Measurements from ENCODE around the gene OTOS.

Gene OTOS

DNA sequence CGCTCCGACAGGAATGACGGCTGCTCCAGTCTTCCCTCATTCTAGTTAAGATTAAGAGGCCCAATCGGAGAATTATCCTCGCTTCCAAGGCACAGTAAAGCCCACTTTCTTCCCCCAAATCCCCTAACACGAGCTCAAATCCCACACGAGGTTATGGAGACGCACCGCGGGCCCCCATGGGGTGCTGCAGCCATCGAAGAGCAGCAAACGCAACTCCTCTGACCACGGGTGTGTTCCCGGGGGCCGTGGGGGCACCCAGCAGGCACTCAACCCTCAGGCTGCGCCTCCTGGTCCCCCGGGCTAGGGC, 4.8 kb downstream of the OTOS start:
- no peak for DNase-seq

DNA sequence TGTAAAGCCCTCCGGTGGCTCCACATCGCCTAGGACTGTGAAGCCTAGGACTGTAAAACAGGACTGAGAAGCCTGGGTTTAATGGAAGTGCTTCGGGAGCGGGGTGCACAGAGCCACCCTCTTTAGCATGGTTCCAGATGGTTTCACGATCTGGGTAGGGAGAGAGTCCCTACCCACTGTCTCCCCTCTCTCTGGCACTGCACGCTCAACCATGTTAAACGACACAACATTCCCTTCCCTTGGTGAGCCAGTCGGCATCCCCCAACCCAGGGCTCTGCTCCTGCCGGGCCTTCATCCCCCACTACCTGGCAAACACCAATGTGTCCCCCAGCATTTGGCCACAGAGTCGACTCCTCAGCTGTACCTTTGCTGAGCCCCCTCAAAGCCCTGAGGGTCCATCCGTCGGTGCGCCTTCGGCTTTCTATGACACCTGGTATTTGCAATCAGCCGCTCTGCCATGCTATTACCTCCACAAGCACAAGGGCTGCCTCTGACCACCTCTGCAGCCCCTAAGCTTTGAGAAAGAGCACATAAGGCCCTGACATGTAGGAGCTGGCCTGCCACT, 5.4 kb downstream of the OTOS start:
- no peak for DNase-seq

DNA sequence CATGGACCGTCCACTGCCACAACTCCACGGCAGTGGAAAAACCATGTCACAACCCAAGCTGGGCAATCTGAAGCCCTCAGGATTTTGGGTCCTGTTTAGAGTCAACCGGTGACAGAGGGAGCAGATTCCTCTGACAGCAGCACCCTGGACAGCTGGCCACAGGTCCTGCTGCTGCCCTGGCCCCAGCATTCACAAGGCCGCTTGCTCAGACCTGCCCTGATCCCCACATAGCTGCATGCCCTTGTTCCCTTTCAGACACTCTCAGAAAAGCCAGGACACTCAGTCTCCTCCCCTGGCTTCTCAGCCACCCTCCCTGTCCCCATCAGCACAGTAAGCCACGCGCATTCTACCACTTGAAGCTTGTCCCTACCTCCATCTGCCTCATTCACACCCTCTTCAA, 6.0 kb downstream of the OTOS start:
- DNase-seq = no peak

DNA sequence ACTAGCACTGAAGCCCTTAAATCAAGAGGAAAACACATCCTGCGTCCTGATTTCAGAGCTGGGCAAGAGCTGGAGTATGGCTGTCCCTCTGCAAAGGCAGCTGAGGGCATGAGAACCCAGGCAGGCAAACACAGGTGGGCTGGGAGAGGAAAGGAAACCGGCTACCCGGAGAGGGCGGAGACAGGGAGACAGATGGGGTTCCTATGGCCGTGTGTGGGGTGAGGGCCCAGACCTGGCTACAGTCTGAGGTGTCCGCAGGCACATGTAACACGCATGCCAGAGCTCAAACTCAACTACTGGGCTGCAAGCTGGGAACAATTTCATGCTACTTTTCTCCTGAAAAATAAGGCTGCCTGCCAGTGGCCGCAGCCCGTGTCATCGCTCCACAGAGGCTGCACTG, 7.1 kb downstream of the OTOS start:
- DNase-seq = no peak

DNA sequence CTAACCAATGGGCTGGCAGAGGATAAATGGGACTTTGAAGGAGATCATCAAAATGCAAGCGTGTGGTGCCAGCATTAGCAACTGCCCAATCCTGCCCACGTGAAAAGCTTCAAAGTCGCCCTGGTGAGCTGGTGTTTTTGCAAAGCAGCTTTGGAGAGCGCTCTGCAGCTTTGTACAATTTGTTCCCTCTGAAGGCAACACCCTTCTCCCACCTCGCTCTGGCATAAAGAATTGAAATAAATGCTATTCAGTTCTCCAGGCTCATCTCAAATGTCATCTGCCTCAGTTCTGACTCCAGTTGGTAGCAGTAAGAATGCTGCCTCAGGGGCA, 7.8 kb downstream of the OTOS start:
- no peak for DNase-seq

DNA sequence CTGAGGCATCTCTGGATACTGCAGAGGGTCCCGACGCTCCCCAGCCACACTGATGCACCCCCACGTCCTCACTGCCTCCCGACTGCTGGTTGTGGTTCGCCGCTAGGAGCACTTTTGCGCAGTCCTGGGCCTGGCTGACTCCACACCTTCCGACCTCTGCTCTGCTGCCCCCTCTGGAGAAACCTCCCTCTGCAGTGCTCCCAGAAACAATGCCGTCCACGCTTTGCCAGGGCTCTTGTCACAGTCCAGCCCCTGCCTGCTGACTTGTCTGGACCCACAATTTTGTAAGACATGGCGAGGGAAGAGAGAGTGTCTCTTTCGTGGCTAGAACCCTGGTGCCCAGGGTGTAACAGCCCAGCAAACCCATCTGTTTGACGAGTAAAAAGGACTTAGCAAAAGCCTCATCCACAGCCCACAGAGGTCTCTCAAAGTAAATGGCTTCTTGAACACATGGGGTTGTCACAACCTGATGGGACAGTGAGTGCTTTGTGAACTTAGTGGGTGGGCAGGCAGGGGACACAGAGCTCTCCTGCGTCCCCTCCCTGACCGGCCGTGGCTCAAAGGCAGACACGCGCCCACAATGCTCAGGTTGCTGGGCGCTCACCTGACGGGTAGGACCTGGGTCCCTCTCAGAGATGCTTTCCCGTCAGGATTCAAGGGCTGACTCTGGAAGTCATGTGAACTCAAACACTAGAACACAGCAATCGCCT, 8.4 kb downstream of the OTOS start:
- DNase-seq = no peak

DNA sequence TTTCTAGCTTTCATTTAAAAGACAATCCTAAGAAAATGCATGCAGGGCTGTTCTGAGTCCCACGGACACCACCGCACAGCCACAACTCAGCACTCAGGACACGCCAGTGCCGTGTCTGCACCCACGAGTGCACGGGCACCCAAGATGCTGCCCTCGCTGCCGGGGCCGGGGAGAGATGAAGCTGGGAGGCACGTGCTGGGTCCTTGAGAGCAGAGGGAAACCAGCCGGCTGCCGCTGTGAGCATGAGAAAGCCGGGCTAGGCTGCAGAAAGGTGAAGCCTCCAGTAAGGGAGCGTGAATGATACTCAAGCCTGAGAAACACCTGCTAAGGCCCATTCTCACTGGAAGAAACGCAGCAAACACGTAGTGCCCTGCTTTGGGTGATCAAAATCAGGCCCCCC, 9.2 kb downstream of the OTOS start:
- DNase-seq = no peak

DNA sequence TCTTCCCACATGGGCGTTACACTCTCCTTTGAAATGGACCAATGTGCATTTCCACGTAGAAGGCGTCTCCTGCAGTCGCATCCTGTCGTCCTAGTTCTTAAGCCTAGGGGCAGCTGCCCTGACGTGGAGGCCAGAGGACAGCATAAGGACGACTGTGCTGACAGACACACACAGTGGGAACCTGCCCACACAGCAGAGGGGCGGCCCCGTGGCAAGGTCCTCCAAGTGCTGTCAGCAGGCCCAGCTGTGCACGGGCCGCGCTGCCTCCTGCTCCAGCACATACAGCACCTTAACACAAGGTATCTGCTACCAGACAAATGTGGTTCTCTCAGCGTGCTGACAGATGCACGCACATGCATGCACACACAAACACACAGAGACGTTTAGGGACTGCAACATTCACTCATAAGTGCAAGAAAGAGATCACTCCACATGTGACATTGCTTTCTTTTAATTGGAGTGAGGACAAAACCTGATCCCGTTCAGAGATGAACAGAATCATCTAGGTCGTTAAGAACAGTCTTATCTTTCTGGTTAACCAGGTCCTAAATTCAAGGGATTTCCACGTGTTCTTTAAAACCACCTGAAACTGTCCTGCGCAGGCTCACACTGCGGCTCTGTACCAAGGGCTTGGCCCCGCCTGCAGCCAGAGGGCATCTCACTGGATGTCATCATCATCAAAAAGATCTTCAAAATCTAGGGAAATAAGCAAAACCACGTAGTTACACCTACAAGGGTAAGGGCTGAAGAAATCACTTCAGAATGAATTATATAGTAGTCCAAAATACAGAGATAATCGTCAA, 9.9 kb downstream of the OTOS start:
- no peak for DNase-seq

DNA sequence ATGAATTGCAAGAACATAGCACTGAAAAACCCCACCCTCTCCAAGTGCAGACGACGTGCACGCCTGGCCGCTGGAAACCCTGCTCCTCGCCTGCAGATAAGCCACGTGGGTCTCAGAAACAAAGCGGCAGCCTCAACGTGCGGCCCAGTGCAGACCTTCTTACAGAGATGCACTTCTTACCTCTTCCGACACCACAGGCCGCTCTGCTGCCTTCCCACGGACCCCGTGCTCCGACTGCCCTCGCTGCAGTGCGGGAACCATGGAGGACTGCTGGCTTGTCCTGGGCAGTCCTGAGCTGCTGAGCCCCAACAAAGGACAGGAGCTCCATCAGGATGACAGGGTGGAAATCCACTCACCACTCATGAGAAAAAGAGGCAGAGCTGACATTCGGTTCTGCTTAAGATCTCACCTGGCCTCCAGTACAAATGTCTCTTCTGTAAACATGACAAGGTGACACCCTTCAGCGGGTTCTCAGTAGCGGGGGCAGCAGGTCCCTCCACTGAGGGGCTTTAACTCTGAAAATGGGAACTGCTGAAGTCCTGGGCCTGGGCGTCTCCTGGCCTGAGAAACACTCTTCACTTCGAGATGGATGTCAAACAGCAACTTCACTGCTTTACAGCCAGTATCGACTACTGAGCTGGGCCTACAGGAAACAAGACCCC, 10.6 kb downstream of the OTOS start:
- DNase-seq = no peak

DNA sequence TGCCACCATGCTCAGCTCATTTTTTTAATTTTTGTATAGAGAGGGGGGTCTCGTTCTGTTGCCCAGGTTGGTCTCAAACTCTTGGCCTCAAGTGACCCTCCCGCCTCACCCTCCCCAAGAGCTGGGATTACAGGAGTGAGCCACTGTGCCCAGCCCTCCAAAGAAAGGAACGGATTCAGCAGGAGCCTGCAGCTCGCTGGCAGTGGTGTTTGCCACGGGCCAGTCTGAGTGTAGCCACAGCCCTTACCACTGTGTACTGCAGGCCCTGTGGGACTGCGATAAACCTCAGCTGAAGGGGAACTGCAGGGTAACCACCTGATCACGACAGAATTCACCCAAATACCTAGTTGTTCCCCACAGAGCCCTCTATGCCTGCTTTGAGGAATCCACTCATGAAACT, 11.1 kb downstream of the OTOS start:
- no peak for DNase-seq

DNA sequence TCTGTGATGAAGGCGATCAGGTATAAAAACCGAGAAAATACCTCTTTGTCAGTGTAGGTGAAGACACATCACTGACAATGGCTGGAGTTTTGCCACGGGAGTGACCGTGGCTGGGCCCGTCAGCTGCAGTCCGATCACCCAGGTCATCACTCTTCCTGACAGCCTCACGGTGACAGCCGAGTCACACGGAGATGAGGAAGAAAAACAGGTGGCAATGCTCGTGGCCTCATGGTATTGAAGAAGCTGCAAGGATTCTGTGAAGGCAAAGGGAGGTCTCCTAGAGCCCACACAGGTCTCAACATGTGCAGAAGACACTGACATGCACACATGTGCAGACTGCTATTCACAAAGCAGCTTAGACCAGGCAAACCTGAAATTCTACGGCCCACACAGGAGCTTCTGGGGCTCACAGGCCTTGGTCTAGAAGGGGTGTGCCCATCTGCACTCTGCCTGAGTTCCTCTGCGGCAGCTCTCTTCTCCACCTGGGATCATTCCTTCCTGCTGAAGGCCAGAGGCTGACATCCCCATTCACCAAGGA, 11.8 kb downstream of the OTOS start:
- no peak for DNase-seq

DNA sequence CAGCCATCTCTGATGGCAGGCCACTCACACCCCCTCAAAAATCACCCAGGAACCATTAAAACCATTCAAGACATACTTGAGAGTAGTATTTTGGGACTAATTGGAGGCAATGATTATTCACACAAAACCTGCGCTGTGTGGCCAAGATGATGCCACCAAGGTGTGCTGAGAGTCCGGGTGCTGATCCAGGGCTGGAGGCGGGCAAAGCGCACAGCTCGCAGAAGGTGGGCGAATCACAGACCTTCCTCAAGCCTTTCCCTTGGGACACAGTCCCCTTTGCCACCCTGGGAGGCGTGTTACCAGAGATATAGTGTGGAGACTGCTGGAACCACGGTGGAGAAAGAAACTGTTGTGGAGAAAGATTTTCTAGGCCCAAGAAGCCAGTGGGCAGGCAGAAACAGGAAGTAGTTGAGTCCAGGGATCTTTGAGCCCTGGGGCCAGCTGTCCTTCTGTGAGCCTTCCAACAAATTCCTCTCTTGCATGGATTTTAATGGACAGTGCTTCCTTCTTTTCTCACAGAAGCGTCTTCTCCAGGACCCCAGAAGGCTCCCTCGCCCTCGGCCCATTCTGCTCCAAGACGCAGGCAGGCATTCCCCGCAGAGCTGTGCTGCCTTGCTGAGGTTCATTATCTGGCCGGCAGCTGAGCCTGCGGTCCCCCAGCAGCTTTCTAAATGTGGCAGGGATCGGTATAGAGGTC, 12.4 kb downstream of the OTOS start:
- DNase-seq = no peak

DNA sequence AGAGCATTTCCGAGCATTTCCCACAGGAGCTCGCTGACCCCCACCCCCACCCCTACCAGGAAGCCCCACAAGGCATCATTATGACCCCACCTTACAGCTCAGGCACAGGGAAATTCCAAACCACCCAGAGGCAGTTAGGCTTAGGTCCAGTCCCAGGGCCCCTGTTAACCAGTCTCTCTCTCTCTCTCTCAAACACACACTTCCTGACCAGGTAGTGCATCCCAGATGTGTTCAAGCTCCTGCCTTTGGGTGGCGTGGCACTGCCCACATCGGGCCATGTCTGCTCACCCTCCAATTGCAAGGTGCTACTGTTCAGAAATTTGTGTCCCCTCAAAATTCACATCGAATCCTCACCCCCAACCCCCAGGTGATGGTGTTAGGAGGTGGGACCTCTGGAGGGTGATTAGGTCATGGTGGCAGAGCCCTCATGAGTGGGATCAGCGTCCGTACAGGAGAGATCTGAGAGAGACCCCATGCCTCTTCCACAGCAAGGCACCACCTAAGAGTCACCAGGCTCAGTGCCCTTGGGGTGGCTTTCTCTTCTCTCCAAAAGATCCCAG, 13.2 kb downstream of the OTOS start:
- no peak for DNase-seq

DNA sequence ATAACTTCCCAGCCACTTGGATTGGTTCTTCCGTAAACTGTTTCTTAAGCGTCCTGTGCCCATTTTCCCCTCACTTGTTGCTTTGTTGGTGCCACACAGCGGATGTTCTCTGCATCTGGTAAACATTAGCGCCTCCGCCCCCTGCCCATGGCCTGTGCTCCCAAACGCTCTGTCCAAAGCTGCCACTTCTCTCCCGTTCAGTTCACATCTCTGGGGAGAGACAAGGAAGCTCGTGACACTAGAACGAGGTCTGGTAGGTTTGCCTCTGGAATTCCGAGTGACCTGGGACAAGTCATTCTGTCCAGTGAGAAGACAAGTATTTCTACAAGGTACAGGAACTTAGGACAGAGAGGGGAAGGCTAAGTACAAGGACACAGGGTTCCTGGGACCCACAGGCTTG, 13.7 kb downstream of the OTOS start:
- no peak for DNase-seq

DNA sequence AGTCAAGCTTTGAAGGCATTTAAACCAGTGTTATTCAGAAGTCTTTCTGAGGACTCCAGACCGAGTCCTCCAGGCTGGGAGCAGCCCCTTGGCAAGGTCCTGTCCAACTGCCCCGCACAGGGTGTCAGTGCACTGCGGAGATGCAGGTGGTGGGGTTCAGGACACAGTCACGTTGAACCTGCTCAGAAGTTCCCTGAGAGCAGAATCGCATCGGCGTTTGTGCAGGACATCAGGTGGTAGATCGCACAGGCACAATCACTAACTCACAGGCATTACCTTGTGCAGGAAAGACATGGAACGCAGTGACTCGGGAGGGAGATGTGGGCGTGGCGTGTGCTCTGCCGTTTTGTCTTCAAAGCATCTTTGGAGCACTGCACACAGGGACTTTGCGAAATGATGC, 14.7 kb downstream of the OTOS start:
- no peak for DNase-seq

DNA sequence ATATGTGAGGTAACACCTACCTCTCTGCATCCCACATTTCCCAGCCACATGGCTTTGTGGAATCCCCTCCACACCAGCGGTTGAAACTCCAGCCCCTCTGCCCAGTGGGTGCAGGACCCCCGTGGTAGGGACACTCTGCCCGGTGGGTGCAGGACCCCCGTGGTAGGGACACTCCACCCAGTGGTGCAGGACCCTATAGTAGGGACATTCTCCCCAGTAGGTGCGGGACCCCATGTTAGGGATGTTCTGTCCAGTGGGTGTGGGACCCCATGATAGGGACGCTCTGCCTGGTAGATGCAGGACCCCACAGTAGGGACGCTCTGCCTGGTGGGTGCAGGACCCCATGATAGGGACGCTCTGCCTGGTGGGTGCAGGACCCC, 15.8 kb downstream of the OTOS start:
- no peak for DNase-seq

DNA sequence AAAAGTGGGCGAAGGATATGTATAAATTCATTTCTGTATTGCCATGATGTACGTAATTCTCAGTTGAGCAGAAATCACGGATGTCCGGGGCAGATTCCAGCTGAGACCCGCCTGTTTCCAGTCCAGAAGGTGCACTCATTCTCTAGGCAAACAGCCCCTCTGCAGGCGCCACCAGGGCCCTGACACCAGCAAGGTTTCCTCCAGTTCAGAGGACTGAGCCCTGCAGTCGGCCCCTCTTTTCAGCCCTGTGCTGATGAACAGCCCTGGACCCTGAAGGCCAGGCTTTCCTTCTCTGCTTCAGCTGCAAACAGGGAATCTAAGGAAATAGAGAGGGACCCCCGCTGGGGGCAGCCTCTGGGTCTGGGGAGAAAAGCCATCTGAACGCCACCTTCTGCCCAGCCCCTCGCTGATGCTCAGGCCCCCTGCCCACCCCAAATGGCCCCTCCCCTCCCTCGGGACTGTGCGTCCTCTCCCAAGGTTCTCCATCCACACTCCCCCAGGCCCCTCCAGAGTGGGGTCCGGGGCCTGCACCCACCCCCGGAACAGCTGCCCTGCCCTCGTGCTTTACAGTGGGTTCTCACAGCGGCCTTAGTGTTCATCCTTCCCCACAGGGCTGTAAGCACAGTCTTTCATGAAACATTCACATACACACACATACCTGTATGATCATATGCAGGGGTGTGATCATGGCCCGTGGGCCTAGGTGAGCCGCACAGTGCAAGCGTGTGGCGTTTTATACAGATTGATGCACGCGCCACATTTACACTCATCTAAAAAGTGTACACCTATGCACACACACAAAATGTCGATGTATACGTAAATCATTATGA, 16.4 kb downstream of the OTOS start:
- no peak for DNase-seq

DNA sequence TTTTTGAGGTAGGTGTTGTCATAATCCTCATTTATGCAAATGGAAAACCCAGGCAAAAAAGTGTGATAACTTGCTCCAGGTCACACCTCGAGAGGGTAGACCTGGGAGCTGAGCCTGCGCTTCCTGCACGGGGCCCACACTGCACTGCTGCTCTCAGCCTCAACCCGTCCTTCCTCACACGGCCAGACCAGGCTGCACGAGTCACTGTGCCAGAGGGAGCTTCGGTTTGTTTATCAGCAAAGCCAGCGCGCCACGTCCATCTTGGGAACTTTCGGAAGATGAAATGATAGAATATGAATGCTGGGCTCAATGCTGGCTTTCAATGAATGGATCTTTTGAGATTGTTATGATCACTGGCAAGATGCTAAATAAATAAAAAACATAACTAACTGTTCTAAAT, 18.8 kb downstream of the OTOS start:
- DNase-seq = no peak

DNA sequence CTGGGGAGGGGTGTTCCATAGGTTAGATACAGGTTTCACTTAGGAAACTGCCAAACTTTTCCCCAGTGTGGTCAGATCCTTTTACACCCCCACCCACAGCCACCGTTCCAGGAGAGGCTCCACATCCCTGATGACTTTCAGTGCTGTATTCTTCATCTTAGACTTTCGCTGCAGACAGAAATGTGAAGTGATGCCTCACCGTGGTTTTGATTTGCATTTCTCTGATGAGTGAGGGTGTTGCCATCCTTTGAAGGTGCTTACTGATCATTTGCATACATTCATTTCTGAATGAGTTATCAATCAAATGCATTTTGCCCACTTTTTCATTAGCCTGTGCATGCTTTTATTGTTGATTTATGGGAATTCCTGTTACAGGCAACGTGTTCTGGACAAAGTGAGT, 19.3 kb downstream of the OTOS start:
- no peak for DNase-seq

DNA sequence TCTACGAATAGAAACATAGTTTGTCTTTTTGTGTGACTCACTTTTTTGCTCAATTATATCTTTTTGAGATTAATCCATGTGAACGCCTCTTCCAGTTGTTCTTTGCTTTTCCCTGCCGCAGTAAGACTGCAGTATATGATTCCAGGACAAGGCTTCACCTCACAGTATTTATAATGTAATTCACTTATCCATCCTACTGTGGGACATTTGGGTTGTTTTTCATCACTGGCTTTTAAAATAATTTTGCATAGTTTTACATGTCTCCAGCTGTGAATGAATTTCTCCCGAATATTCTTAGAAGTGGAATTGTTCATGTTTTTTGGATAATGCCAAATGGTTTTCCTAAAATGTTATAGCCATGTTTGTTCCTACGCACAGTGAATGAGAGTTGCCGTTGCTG, 26.2 kb downstream of the OTOS start:
- DNase-seq = no peak

DNA sequence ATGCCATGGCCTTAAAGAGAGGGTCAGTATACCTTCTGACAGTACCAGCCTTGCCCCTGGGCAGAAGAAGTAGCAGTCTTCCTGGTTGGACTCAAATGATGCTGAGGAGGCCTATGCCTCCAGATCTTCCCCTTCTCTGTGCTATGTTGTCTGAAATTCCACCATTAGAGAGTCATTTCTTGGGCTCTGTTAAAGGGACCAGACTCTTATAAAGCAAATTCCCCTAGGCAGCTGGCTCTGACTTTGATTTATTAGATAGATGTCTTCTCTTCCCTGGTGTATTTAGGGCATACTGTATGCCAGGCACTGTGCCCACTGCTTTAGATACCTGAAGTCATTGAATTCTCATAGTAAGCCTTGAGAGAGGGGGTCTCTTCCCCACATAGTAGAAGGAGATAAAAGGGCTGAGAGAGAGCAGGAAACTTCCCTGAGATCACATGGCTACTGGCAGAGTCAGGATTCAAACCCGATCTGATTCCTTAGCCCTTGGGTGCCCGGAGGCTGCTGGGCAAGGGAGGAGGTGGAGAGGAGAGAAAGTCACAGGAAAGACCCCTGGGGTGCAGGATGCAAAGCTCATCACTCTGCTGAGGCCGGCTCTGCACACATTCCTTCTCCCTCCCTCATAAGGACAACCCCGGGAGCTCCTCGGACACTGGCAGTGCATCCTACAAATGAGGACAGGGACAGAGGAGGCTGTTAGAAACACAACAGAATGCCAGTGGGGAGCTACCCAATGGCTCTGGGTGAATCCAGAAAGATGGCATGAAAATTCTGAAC, 27.4 kb downstream of the OTOS start:
- DNase-seq = no peak

Data from activated CD8-positive, alpha-beta memory T cell treated with anti-CD3 and anti-CD28 coated beads, Interleukin-2, amount 50 U/mL, for 4 hours (primary cell).